Measurements from ENCODE around the gene SUSD1. TPM values are rescaled to one million over a fixed set of nuclear protein-coding genes. Genes with fewer than 3 reads are reported as not detected.

SUSD1 gene
- total RNA-seq, 4 donors from 2014 or later = 1.6 to 8.2 (median 4.4) TPM

- Histone ChIP-seq H3K9me3 (no peaks in the 10 kb centered on the region), H3K27me3 (no peaks in the 10 kb centered on the region), H3K27ac (no peak overlapping the region), H3K36me3 (no peaks in the 10 kb centered on the region), H3K4me1 (peaks cover 26% of the 10 kb centered on the region), H3K4me3 (no peak overlapping the region)
- TF ChIP-seq POLR2A (IDR thresholded peaks at IDR 0.05) = no peak
- no peak for TF ChIP-seq CTCF (IDR thresholded peaks at IDR 0.05)
- no peak for DNase-seq (ENCODE audit: low spot score in 2 of 2)
- WGBS = 91% methylated on average over 4 of the region's 4 CpGs
Measured at GRCh38 chr9:112054916-112055315, 120.2 kb downstream of the SUSD1 start.

- TF ChIP-seq POLR2A (IDR thresholded peaks at IDR 0.05) = no peak
- no peak for TF ChIP-seq EP300 (IDR thresholded peaks at IDR 0.05)
- no peak for TF ChIP-seq POLR2AphosphoS5 (IDR thresholded peaks at IDR 0.05)
- no peak for TF ChIP-seq CTCF (IDR thresholded peaks at IDR 0.05)
- no peak overlapping the region for H3K4me3 ChIP-seq
- H3K27ac ChIP-seq = no peak overlapping the region
- WGBS = 68% methylated on average over 5 of the region's 5 CpGs
- no peaks in the 10 kb centered on the region for H3K9me3 ChIP-seq
- DNase-seq (ENCODE audit: low spot score in 2 of 2) = no peak
- H3K4me1 ChIP-seq = peaks cover 22% of the 10 kb centered on the region
- no peaks in the 10 kb centered on the region for H3K27me3 ChIP-seq
- no peaks in the 10 kb centered on the region for H3K36me3 ChIP-seq
Measured at GRCh38 chr9:112051812-112052211, 123.3 kb downstream of the SUSD1 start.

- Histone ChIP-seq H3K36me3 (no peaks in the 10 kb centered on the region), H3K27ac (no peak overlapping the region), H3K4me3 (no peak overlapping the region), H3K9me3 (no peaks in the 10 kb centered on the region), H3K27me3 (no peaks in the 10 kb centered on the region), H3K4me1 (peaks cover 22% of the 10 kb centered on the region)
- no peak for TF ChIP-seq POLR2A (IDR thresholded peaks at IDR 0.05)
- TF ChIP-seq CTCF (IDR thresholded peaks at IDR 0.05) = no peak
- no peak for TF ChIP-seq POLR2AphosphoS5 (IDR thresholded peaks at IDR 0.05)
- no peak for TF ChIP-seq EP300 (IDR thresholded peaks at IDR 0.05)
- 37% methylated on average over 7 of the region's 7 CpGs for WGBS
- no peak for DNase-seq (ENCODE audit: low spot score in 2 of 2)
Measured at GRCh38 chr9:112050544-112051475, 124.3 kb downstream of the SUSD1 start.

- Histone ChIP-seq H3K4me3 (no peak overlapping the region), H3K4me1 (peaks cover 22% of the 10 kb centered on the region), H3K27ac (no peak overlapping the region), H3K36me3 (no peaks in the 10 kb centered on the region), H3K9me3 (no peaks in the 10 kb centered on the region), H3K27me3 (no peaks in the 10 kb centered on the region)
- 39% methylated on average over 4 of the region's 4 CpGs for WGBS
- no peak for TF ChIP-seq POLR2AphosphoS5 (IDR thresholded peaks at IDR 0.05)
- TF ChIP-seq CTCF (IDR thresholded peaks at IDR 0.05) = no peak
- TF ChIP-seq POLR2A (IDR thresholded peaks at IDR 0.05) = no peak
- no peak for TF ChIP-seq EP300 (IDR thresholded peaks at IDR 0.05)
- DNase-seq (ENCODE audit: low spot score in 2 of 2) = no peak
Measured at GRCh38 chr9:112049811-112050516, 125.1 kb downstream of the SUSD1 start.
